ENCODE results near the gene TMEFF1. TPM values are rescaled to one million over a fixed set of nuclear protein-coding genes. Genes with fewer than 3 reads are reported as not detected.

Gene TMEFF1
- total RNA-seq, 1 donor from 2014 or later = 0.80 TPM

- no peak overlapping the region for H3K4me3 ChIP-seq
- no peak for TF ChIP-seq CTCF (IDR thresholded peaks at IDR 0.05)
- no peak overlapping the region for H3K27ac ChIP-seq
- no peaks in the 10 kb centered on the region for H3K4me1 ChIP-seq
- intact Hi-C loops (cut with DNase I) = no loop called here
- ATAC-seq (no peak), DNase-seq (no peak)
- no peaks in the 10 kb centered on the region for H3K9me3 ChIP-seq
- H3K36me3 ChIP-seq = no peaks in the 10 kb centered on the region
- no peaks in the 10 kb centered on the region for H3K27me3 ChIP-seq (ENCODE audit: low read depth)
These were observed 118.9 kb downstream of the TMEFF1 start for GRCh38 chr9:100591639-100592412.

- peaks cover 10% of the 10 kb centered on the region for H3K4me1 ChIP-seq
- H3K27ac ChIP-seq = no peak overlapping the region
- no peaks in the 10 kb centered on the region for H3K27me3 ChIP-seq (ENCODE audit: low read depth)
- TF ChIP-seq CTCF (IDR thresholded peaks at IDR 0.05) = peak; percentile 82
- intact Hi-C loops (cut with DNase I) = no loop called here
- H3K4me3 ChIP-seq = no peak overlapping the region
- no peaks in the 10 kb centered on the region for H3K36me3 ChIP-seq
- DNase-seq (no peak), ATAC-seq (peak; percentile 56 to 57)
- no peaks in the 10 kb centered on the region for H3K9me3 ChIP-seq
These were observed 122.6 kb downstream of the TMEFF1 start for GRCh38 chr9:100595391-100596199.

GRCh38 chr9:100597236-100597635 is 124.3 kb downstream of the TMEFF1 start:
- no peaks in the 10 kb centered on the region for H3K36me3 ChIP-seq
- no peak overlapping the region for H3K4me3 ChIP-seq
- H3K27ac ChIP-seq = no peak overlapping the region
- peaks cover 10% of the 10 kb centered on the region for H3K4me1 ChIP-seq
- intact Hi-C loops (cut with DNase I) = no loop called here
- DNase-seq (no peak), ATAC-seq (no peak)
- no peak for TF ChIP-seq CTCF (IDR thresholded peaks at IDR 0.05)
- no peaks in the 10 kb centered on the region for H3K27me3 ChIP-seq (ENCODE audit: low read depth)
- no peaks in the 10 kb centered on the region for H3K9me3 ChIP-seq

GRCh38 chr9:100598641-100599145 is 125.7 kb downstream of the TMEFF1 start:
- peak; percentile 93 to 94 for ATAC-seq
- TF ChIP-seq CTCF (IDR thresholded peaks at IDR 0.05) = no peak

GRCh38 chr9:100600521-100601079 is 127.7 kb downstream of the TMEFF1 start:
- Histone ChIP-seq H3K9me3 (no peaks in the 10 kb centered on the region), H3K4me1 (peaks cover 10% of the 10 kb centered on the region), H3K27ac (no peak overlapping the region), H3K36me3 (no peaks in the 10 kb centered on the region), H3K27me3 (ENCODE audit: low read depth) (no peaks in the 10 kb centered on the region), H3K4me3 (no peak overlapping the region)
- intact Hi-C loops (cut with DNase I) = no loop called here
- ATAC-seq (no peak), DNase-seq (no peak)
- no peak for TF ChIP-seq CTCF (IDR thresholded peaks at IDR 0.05)

More at GRCh38 chr9:100598641-100599145, 125.7 kb downstream of the TMEFF1 start:
- peaks cover 10% of the 10 kb centered on the region for H3K4me1 ChIP-seq
- DNase-seq = peak; percentile 93
- H3K4me3 ChIP-seq = peak overlapping the region; percentile 56
- no peaks in the 10 kb centered on the region for H3K9me3 ChIP-seq
- H3K27me3 ChIP-seq (ENCODE audit: low read depth) = no peaks in the 10 kb centered on the region
- H3K36me3 ChIP-seq = no peaks in the 10 kb centered on the region
- intact Hi-C loops (cut with DNase I) = no loop called here
- H3K27ac ChIP-seq = peak overlapping the region; percentile 60
